CD4-positive, alpha-beta memory T cell (primary cell): ENCODE results near the gene EXOC3L2. TPM values are rescaled to one million over a fixed set of nuclear protein-coding genes. Genes with fewer than 3 reads are reported as not detected.
"Not testable (repeated sequence)": the region's sequence is repeated elsewhere in the genome, so short reads cannot be mapped to it uniquely, and the experiment has no call there.

Experiments used
- CTCF ChIA-PET: fragments of 350-600 bp; sonication (Branson Sonifier 250); formaldehyde crosslinking; loops from one replicate; lab custom pipeline; 2021; ENCODE audit warnings: inconsistent platforms; ENCODE audit not compliant: partially characterized antibody; lab: Charles Lee
- POLR2A ChIA-PET: fragments of 350-600 bp; sonication (Branson Sonifier 250); formaldehyde crosslinking; loops from one replicate; lab custom pipeline; 2021; ENCODE audit not compliant: partially characterized antibody; lab: Charles Lee
- DNase-seq, 5 donors: peaks; one replicate each; pipeline versions ENCODE4 v3.0.0 to v3.0.0-alpha.2; 2020 to 2022; ENCODE audit warnings: mixed read lengths in 1 of 5
- H3K27ac ChIP-seq: one replicate; pipeline ENCODE4 v1.7.0; 2013; ENCODE audit warnings: low read depth, low read length
- H3K27me3 ChIP-seq: 2 replicates; pipeline ENCODE4 v1.7.0; 2013; ENCODE audit warnings: mild to moderate bottlenecking, low read length, moderate library complexity; ENCODE audit not compliant: insufficient read depth
- H3K36me3 ChIP-seq: 2 replicates; pipeline ENCODE4 v1.7.0; 2013; ENCODE audit warnings: mild to moderate bottlenecking, low read length, moderate library complexity; ENCODE audit not compliant: insufficient read depth
- H3K4me1 ChIP-seq: 2 replicates; pipeline ENCODE4 v1.7.0; 2013; ENCODE audit warnings: mild to moderate bottlenecking, low read length, moderate library complexity; ENCODE audit not compliant: insufficient read depth
- H3K4me3 ChIP-seq, 2 donors: one replicate each; pipeline ENCODE4 v1.7.0; 2013; ENCODE audit warnings: low read length in 2 of 2, mild to moderate bottlenecking in 1 of 2
- H3K9me3 ChIP-seq, 2 donors: one replicate each; pipeline ENCODE4 v1.7.0; 2013; ENCODE audit warnings: low read length in 2 of 2, control low read depth in 1 of 2; ENCODE audit not compliant: control insufficient read depth in 1 of 2
- H3K27ac Mint-ChIP-seq, 7 donors: one replicate each; pipeline ENCODE4 v1.8.0; 2020 to 2021; ENCODE audit warnings: mixed read lengths in 7 of 7, mild to moderate bottlenecking in 6 of 7, inconsistent platforms in 3 of 7, moderate library complexity in 3 of 7
- H3K27me3 Mint-ChIP-seq, 2 donors: one replicate each; pipeline ENCODE4 v1.8.0; 2020 to 2021; ENCODE audit warnings: mixed read lengths in 2 of 2
- H3K36me3 Mint-ChIP-seq, 2 donors: one replicate each; pipeline ENCODE4 v1.8.0; 2020 to 2021; ENCODE audit warnings: mixed read lengths in 2 of 2, inconsistent platforms in 1 of 2, mild to moderate bottlenecking in 1 of 2
- H3K4me1 Mint-ChIP-seq, 4 donors: one replicate each; pipeline ENCODE4 v1.8.0; 2020 to 2021; ENCODE audit warnings: mixed read lengths in 4 of 4, mild to moderate bottlenecking in 1 of 4
- H3K4me3 Mint-ChIP-seq, 8 donors: one replicate each; pipeline ENCODE4 v1.8.0; 2020 to 2021; ENCODE audit warnings: mixed read lengths in 8 of 8, mild to moderate bottlenecking in 7 of 8, moderate library complexity in 6 of 8, inconsistent platforms in 3 of 8
- H3K9me3 Mint-ChIP-seq, 8 donors: one replicate each; pipeline ENCODE4 v1.8.0; 2020 to 2021; ENCODE audit warnings: mixed read lengths in 8 of 8, mild to moderate bottlenecking in 5 of 8, inconsistent platforms in 3 of 8, moderate library complexity in 1 of 8
- intact Hi-C: fragments of 100-400 bp; cut with micrococcal nuclease; formaldehyde crosslinking; loops from one replicate; pipeline ENCODE4 v1.15.1; 2023
- polyA plus RNA-seq, 2 donors: library from polyadenylated mRNA; unstranded; fragments of 300-500 nt; fragmentation: Illumina TruSeq; gene quantifications; one replicate each; pipeline ENCODE4 v1.2.3, GENCODE V29; 2021
- total RNA-seq, 2 experiments: library from RNA; stranded (reverse); gene quantifications; one replicate each; pipeline ENCODE4 v1.2.3, GENCODE V29; 2021

Gene EXOC3L2
- total and polyA plus RNA-seq, 4 experiments from 2014 or later, result not detected

DNA sequence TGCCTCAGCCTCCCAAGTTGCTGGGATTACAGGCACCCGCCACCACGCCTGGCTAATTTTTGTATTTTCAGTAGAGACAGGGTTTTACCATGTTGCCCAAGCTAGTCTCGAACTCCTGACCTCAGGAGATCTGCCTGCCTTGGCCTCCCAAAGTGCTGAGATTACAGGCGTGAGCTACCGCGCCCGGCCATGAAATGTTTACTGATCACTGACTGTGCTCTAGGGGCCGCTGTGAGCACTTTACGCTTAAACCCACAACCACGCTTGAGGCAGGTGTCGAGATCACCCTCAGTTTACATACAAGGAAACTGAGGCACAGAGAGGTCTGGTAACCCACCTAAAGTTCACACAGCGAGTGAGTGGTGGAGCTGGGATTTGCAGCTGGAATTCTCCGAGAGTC is 24.7 kb upstream of the EXOC3L2 start:
- H3K9me3 Mint-ChIP-seq, intact Hi-C loops, H3K27ac ChIP-seq, H3K4me3 ChIP-seq, H3K27me3 Mint-ChIP-seq, POLR2A ChIA-PET, H3K4me3 Mint-ChIP-seq, CTCF ChIA-PET, H3K4me1 Mint-ChIP-seq, H3K27ac Mint-ChIP-seq, DNase-seq, H3K4me1 ChIP-seq, H3K27me3 ChIP-seq, H3K9me3 ChIP-seq: not testable (repeated sequence)
- peaks cover 25 to 41% of the 10 kb centered on the region in 2 donors for H3K36me3 Mint-ChIP-seq
- H3K36me3 ChIP-seq, result peaks cover 11% of the 10 kb centered on the region

DNA sequence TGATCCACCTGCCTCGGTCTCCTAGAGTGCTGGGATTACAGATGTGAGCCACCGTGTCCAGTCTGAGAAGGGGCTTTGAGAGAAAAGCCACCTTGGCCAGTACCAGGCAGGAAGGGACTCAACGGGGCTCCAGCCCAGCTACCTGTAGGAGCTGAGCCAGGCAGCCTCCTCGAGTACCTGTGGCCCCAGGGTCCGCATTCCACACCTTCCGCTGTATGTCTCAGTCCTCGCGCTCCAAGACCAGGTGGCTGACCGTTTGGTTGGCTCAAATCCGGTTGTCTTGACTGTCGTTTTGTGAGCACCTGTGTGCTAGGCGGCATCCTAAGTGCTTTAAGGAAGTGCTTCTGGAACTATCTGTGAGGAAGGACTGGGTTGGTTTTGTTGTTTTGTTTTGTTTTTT is 22.1 kb upstream of the EXOC3L2 start:
- H3K36me3 ChIP-seq, result peaks cover 3% of the 10 kb centered on the region
- H3K36me3 Mint-ChIP-seq, result peaks cover 14 to 30% of the 10 kb centered on the region in 2 donors
- DNase-seq, result no peak
- POLR2A ChIA-PET, result no interaction called here
- CTCF ChIA-PET, result no interaction called here
- no peaks in the 10 kb centered on the region for H3K9me3 Mint-ChIP-seq
- H3K27me3 Mint-ChIP-seq, result no peaks in the 10 kb centered on the region
- H3K27ac ChIP-seq, result no peak overlapping the region
- no peaks in the 10 kb centered on the region for H3K4me1 ChIP-seq
- no peaks in the 10 kb centered on the region for H3K27me3 ChIP-seq
- no peak overlapping the region for H3K27ac Mint-ChIP-seq
- intact Hi-C loops, result no loop called here
- H3K4me1 Mint-ChIP-seq, result peaks cover 0 to 2% (median under 1%) of the 10 kb centered on the region in 4 donors
- H3K4me3 ChIP-seq, result no peak overlapping the region
- no peaks in the 10 kb centered on the region for H3K9me3 ChIP-seq
- H3K4me3 Mint-ChIP-seq, result no peak overlapping the region

DNA sequence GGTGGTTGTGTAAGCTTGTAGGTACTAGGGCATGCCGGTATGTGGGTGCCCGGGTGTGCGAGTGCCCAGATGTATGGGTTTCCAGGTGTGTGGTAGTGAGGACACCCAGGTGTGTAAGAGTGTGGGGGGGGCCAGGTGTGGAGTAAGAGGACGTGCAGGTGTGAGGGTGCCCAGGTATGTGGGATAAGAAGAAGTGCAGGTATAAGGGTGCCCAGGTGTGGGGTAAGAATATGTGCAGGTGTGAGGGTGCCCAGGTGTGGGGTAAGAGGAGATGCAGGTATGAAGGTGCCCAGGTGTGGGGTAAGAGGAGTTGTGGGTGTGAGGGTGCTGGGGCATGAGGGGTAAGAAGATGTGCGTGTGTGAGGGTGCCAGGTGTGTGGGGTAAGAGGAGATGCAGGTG is 20.2 kb upstream of the EXOC3L2 start:
- H3K4me3 Mint-ChIP-seq, result no peak overlapping the region
- no peak overlapping the region for H3K27ac ChIP-seq
- no peaks in the 10 kb centered on the region for H3K27me3 Mint-ChIP-seq
- H3K4me3 ChIP-seq, result no peak overlapping the region
- H3K36me3 ChIP-seq, result peaks cover 3% of the 10 kb centered on the region
- DNase-seq, result no peak
- intact Hi-C loops, result no loop called here
- H3K36me3 Mint-ChIP-seq, result peaks cover 4 to 18% of the 10 kb centered on the region in 2 donors
- ChIA-PET POLR2A (no interaction called here), CTCF (no interaction called here)
- H3K9me3 ChIP-seq, result no peaks in the 10 kb centered on the region
- no peaks in the 10 kb centered on the region for H3K9me3 Mint-ChIP-seq
- H3K4me1 Mint-ChIP-seq, result peaks cover 0 to 5% (median 1%) of the 10 kb centered on the region in 4 donors
- H3K4me1 ChIP-seq, result no peaks in the 10 kb centered on the region
- no peaks in the 10 kb centered on the region for H3K27me3 ChIP-seq
- H3K27ac Mint-ChIP-seq, result peak overlapping the region in 1 of 7 donors; percentile 29

DNA sequence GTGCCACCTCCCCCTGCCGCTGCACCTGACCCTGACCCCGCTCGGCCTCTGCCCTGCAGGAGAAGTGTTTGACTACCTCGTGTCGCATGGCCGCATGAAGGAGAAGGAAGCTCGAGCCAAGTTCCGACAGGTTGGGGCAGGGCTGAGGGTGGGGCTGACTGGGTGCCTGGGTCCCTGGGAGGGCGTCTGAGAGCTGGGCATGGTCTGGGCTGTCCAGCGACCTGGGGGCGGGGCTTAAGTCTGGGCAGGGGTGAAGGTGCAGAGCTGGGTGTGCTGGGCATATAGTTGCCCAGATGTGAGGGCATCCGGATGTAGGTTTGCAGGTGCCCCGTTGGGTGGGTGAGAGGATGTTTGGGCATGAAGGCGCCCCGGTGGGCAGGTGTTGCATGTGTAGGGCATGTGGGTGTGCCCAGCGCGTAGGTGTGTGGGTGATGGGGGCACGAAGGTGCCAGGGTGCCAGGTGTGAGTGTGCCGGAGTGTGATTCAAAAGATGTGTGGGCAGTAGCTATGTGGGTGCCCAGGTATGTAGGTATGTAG is 19.6 kb upstream of the EXOC3L2 start:
- no peak overlapping the region for H3K27ac ChIP-seq
- ChIA-PET POLR2A (no interaction called here), CTCF (no interaction called here)

DNA sequence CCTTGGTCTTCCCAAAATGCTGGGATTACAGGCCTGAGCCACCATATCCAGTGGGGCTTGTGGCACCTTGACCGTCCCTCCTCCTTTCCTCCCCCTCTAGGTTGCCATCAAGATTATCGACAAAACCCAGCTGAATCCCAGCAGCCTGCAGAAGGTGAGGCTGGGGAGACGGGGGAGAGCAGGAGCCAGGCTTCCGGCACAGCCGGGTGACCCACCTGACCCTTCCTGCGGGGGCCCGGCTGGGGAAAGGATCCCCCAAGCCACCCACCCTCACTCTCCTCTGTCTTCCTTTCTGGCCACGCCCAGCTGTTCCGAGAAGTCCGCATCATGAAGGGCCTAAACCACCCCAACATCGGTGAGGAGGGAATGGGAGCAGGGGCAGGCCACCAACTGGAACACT is 17.8 kb upstream of the EXOC3L2 start:
- Histone ChIP-seq H3K27me3 (no peaks in the 10 kb centered on the region), H3K36me3 (peaks cover 3% of the 10 kb centered on the region), H3K9me3 (no peaks in the 10 kb centered on the region), H3K4me1 (no peaks in the 10 kb centered on the region), H3K4me3 (no peak overlapping the region), H3K27ac (no peak overlapping the region)
- H3K4me3 Mint-ChIP-seq, result no peak overlapping the region
- H3K27me3 Mint-ChIP-seq, result no peaks in the 10 kb centered on the region
- no peak for DNase-seq
- intact Hi-C loops, result no loop called here
- peaks cover 0 to 5% (median 1%) of the 10 kb centered on the region in 4 donors for H3K4me1 Mint-ChIP-seq
- H3K36me3 Mint-ChIP-seq, result peaks cover 3 to 12% of the 10 kb centered on the region in 2 donors
- H3K9me3 Mint-ChIP-seq, result no peaks in the 10 kb centered on the region
- ChIA-PET CTCF (no interaction called here), POLR2A (no interaction called here)
- peak overlapping the region in 1 of 7 donors; percentile 22 for H3K27ac Mint-ChIP-seq

More for the DNA sequence above, 19.6 kb upstream of the EXOC3L2 start:
- intact Hi-C loops, result no loop called here
- peaks cover 0 to 5% (median 1%) of the 10 kb centered on the region in 4 donors for H3K4me1 Mint-ChIP-seq
- H3K27ac Mint-ChIP-seq, result peak overlapping the region in 1 of 7 donors; percentile 68
- H3K36me3 Mint-ChIP-seq, result peaks cover 4 to 12% of the 10 kb centered on the region in 2 donors
- H3K9me3 Mint-ChIP-seq, result no peaks in the 10 kb centered on the region
- Histone ChIP-seq H3K4me3 (no peak overlapping the region), H3K4me1 (no peaks in the 10 kb centered on the region), H3K9me3 (no peaks in the 10 kb centered on the region), H3K27me3 (no peaks in the 10 kb centered on the region), H3K36me3 (peaks cover 3% of the 10 kb centered on the region)
- H3K27me3 Mint-ChIP-seq, result no peaks in the 10 kb centered on the region
- no peak for DNase-seq
- no peak overlapping the region for H3K4me3 Mint-ChIP-seq

DNA sequence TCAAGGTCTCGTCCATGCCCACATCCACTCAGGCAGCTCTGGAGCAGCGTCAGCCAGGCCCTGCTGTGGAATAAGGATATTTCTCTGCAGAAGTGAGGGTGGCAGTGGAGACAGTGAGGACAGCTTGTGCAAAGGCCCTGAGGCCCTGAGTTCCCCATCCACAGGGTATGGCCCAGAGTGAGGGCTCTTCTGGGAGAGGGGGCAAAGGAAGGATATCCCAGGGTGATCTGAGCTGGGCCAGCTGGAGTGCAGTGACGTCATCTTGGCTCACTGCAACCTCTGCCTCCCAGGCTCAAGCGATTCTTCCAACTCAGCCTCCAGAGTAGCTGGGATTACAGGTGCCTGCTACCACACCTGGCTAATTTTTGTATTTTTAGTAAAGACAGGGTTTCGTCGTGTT is 17.4 kb upstream of the EXOC3L2 start:
- ChIA-PET POLR2A (interaction anchor here (0.6 kb wide), 1 partner anchor 138 kb away, joined by 3 read pairs; no protein-coding TSS in a partner anchor), CTCF (no interaction called here)
- Mint-ChIP-seq H3K27ac (no peak overlapping the region), H3K4me3 (no peak overlapping the region), H3K4me1 (peaks cover 0 to 5% (median 1%) of the 10 kb centered on the region in 4 donors), H3K27me3 (no peaks in the 10 kb centered on the region), H3K36me3 (peaks cover 3 to 12% of the 10 kb centered on the region in 2 donors), H3K9me3 (no peaks in the 10 kb centered on the region)
- Histone ChIP-seq H3K27me3 (no peaks in the 10 kb centered on the region), H3K4me3 (no peak overlapping the region), H3K27ac (no peak overlapping the region), H3K9me3 (no peaks in the 10 kb centered on the region), H3K4me1 (no peaks in the 10 kb centered on the region), H3K36me3 (peaks cover 3% of the 10 kb centered on the region)
- no peak for DNase-seq
- intact Hi-C loops, result no loop called here

DNA sequence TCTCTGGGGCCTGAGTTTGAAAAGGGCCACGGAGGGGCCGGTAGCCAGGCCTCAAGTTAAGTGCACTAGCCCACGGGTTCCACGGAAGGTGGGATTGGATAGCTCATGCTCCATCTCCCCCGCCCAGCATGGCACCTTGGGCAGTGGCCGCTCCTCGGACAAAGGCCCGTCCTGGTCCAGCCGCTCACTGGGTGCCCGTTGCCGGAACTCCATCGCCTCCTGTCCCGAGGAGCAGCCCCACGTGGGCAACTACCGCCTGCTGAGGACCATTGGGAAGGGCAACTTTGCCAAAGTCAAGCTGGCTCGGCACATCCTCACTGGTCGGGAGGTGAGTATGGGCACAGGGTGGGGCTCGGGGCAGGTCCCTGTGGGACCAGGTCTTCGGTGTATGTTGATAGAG is 13.7 kb upstream of the EXOC3L2 start:
- CTCF ChIA-PET, result no interaction called here
- POLR2A ChIA-PET, result no interaction called here
- no peak for DNase-seq
- Mint-ChIP-seq H3K36me3 (peaks cover 3 to 4% of the 10 kb centered on the region in 2 donors), H3K9me3 (no peaks in the 10 kb centered on the region), H3K4me1 (peaks cover 7 to 19% (median 9%) of the 10 kb centered on the region in 4 donors), H3K27ac (no peak overlapping the region), H3K27me3 (no peaks in the 10 kb centered on the region), H3K4me3 (no peak overlapping the region)
- Histone ChIP-seq H3K9me3 (no peaks in the 10 kb centered on the region), H3K36me3 (no peaks in the 10 kb centered on the region), H3K4me1 (peaks cover 13% of the 10 kb centered on the region), H3K4me3 (no peak overlapping the region), H3K27ac (no peak overlapping the region), H3K27me3 (no peaks in the 10 kb centered on the region)
- intact Hi-C loops, result no loop called here
